ENCODE data around the gene HABP4.

Gene HABP4

DNA sequence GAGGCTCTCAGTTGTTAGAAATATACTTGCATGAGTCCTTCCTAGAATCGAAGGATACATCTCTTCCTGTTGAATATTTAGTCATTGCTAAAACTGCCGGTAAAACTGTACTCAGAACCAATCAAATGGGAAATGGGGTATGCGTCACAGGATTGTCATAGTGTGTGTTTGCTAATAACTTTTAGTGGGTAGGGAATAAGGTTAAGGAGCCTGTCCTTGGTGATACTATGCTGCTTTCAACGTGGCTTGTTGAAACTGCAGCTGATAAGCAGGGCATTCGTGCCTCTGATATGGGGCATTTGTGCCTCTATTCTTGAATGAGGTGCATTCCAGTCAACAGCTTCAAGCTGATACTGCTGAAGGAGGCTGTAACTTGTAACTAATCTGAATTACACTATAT, 26.6 kb downstream of the HABP4 start:
- DNase-seq = no peak

DNA sequence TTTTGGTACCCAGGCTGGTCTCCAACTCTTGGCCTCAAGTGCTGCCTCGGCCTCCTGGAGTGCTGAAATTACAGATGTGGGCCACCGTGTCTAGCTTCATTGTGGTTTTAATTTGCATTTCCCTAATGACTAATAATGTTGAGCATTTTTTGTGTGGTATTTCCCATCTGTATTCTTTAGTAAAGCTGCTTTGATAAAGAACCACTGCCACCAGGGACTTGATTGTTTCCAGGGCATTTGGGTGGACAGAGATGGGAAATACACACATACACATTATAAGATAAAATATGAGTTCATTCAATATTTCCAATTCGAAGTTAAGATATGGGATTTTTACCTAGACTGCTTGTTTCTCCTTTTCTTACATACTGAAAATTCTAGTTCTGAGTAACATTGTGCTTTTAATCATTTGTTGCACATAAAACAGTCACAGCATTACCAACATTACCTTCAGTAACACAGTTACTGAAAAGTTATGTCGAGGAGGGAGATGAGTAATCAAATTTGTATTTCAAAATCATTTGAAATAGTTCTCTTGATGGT, 28.9 kb downstream of the HABP4 start:
- DNase-seq = peak in 1 of 4 experiments; percentile 1

DNA sequence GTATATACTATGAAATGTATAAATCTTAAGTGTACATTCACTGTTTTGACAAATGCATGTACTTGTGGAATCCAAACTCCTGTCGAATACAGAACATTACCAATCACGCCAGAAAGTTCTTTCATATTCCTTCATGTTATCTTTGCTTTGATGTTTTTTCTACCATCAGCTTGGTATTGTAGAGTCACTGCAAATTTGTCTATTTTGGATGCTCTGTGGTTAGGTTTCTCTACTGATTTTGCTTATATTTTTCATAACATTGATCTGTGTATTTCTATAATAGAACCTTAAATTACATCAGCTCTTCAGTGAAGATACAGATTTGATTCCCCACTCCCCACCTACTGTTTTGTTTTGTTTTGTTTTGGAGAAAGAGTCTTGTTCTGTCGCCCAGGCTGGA, 30.8 kb downstream of the HABP4 start:
- DNase-seq = no peak

DNA sequence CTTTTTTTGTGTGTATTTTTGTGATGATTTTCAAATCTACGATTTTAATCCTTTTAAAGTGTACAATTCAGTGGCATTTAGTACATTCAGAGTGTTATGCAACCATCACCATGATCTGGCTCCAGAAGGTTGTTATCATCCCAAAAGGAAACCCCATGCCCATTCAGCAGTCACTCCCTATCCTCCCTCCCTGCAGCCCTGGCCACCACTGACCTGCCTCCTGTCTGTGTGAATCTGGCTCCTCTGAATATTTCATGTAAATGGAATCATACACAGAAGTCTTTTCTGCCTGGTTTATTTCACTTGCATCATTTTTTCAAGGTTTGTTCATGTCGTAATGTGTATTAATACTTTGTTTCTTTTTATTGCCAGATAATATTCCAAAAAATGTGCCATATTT, 32.5 kb downstream of the HABP4 start:
- DNase-seq = no peak

DNA sequence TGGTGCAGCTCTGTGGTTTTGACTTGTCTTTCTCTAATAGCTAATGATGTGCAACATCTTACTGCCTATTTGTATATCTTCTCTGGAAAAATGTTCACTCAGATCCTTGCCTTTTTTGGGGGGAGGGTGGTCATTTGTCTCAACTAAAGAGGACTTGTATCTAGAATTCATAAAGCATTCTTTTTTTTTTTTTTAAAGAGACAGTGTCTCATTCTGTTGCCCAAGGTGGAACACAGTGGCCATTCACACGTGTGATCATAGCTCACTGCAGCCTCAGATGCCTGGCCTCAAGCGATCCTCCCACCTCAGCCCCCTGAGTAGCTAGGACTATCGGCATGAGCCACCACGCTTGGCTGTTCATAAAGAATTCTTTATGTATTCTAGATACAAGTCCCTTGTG, 33.2 kb downstream of the HABP4 start:
- no peak for DNase-seq

DNA sequence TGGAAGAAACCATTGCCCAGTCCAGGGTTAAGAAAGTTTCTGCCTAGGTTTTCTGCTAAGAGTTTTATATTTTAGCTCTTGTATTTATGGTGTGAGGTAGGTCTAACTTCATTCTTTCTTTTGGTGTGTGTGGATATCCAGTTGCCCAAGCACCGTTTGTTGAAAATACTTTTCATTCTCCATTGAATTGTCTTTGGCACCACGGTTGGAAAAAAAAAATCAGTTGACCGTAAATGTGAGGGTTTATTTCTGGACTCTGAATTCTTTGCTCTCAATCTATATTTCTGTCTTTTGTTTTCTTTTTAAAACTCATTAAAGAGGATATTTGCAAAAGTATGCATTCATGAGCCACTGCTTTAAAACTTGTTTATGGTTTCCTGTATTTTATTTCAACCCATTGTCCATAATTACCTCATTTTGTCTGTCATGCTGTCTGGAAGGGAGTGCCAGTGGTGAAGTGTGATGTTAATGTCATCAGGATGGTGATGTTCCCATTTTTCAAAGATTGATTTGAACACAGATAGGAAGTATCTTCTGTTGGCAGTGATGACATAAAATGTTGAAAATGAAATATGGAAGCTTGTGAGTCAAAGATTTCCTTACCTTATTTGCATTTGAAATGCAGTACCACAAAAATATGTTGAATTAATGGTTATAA, 33.9 kb downstream of the HABP4 start:
- DNase-seq = peak; percentile 3 to 64 (median 24)

DNA sequence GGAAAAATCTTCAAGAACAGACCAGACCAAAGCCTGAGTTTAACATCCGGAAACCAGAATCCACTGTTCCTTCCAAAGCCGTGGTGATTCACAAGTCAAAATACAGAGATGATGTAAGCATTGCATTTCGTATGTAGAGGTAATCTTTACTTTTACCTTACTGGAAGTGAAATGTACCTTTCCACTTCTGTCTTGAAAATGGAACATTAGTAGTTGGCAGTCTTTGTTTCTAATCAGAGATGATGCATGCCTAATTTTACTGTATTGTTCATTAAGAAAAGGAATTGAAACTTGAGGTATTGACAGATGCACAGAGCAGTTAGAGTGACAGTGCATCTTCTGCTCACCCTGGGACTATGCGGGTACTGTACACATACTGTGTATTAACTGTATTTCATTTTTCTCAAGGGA, 34.6 kb downstream of the HABP4 start:
- DNase-seq = no peak

DNA sequence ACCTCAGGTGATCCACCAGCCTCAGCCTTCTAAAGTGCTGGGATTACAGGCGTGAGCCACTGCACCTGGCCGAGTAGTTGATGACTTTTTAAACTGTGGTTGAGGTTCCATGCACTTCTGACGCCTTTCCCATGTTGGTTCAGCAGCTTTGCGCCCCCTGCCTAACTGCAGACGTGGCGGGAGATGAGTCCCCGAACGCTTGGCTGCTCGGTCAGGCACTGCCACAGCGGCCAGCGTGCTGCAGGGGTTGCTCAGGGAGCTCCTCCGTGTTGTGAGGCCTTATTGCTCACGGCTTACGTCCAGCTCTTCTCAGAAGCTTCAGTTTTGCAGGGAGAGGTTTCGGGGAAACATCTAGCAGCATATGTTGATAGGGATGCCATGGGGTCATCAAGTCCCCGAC, 35.3 kb downstream of the HABP4 start:
- no peak for DNase-seq

DNA sequence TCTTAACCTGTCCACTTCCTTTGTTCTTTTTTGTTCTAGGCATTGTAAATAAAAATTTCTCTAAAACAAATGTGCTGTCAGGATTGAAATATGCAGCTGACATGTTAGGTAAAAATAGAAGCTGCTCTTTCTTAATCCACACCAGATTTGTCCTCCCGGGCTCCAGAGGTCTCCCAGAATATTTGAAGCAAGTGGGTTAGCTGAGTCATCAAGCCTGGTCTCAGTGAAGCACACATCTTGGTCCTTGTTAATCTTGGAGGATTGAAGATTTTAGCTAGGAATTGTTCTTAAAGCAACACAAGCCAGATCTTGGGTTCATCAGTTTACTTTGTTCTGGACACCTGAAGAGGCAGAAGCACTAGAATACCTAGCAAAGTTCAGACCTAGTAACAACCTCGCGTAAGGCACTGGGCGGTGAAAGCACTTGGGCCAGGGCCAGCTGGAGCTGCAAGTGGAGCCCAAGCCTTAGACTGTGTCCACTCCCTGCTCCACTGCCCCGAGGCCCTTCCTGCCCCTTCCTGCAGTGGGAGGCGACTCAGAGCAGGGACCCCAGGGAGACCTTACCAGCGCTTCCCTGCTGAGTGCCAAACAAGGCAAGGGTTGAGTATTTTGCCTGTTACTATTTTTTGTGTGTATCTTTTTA, 36.5 kb downstream of the HABP4 start:
- DNase-seq = no peak

DNA sequence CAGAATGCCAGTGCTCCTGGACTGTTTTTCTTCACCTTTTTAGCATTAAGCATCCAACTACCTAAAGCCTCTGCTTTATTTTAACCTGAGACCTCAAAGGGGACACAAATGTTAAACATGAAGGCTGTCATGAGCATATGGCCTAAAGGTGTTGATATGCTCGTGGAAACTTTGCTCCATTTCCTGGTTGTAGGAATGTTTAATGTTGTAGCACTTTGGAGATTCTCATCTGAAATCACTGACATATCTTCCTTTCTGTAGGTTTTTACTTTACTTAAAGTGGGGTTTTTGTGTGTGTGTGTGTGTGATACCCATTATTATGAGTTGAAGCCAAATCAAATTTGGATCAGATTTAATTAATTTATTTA, 37.0 kb downstream of the HABP4 start:
- DNase-seq = no peak

DNA sequence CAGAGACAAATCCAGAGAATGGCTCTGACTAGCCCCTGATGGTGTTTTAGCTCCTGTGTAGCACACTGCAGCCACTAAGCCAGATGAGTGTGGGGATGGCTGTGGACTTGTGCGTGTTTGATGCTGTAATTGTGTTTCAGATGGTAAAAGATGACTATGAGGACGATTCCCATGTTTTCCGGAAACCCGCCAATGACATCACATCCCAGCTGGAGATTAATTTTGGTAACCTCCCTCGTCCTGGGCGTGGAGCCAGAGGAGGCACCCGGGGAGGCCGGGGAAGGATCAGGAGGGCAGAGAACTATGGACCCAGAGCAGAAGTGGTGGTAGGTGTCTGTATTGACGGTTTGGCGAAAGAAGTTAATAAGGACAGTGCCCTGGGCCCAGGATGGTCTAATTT, 38.0 kb downstream of the HABP4 start:
- DNase-seq = no peak

DNA sequence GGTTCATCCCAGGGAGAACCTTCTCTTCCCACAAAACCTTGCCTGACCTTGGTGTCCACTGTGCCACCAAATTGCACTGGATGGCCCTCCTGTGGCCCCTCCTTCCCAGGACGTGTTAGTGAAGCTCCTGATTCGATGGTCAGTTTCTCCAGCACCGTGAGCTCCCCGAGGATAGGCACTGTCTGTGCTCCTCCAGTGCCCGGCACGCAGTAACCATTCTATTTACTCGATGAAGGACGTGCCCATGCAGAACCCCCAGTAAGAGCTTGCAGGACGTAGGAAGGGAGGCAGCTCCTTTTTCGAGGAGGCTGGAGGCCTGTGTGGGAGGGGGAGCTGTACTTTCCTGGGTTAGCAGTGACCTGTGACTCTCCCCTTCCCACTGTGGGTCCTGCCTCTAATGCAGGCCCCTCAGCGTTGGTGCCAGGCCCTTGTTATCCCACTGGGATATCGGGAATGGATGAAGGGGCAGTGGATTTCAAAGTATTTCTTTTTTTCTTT, 39.6 kb downstream of the HABP4 start:
- no peak for DNase-seq

DNA sequence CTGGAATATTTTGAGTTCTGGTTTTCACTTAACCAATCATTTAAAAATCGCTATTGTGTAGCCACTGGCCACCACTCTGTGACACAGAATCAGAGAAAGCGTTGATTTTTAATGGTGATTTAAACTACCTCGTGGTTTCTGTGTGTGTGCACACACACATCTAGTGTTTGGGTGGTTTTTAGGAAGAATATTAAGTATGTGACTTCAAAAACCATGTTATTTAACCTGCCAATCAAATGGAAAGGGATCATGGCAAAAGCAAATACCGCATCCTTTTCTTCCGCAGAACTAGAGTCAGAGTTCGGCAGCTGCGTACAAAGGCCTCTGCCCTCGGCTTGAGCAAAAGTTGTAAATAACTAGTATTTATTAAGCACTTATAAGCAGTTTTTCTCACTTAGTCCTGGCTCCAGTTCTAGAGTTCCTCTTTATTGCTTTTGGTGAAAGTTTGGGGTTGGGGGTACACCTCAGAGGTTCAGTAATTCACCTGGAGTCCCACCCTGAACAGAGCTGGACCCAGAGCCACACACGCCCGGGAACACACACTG, 40.6 kb downstream of the HABP4 start:
- no peak for DNase-seq

DNA sequence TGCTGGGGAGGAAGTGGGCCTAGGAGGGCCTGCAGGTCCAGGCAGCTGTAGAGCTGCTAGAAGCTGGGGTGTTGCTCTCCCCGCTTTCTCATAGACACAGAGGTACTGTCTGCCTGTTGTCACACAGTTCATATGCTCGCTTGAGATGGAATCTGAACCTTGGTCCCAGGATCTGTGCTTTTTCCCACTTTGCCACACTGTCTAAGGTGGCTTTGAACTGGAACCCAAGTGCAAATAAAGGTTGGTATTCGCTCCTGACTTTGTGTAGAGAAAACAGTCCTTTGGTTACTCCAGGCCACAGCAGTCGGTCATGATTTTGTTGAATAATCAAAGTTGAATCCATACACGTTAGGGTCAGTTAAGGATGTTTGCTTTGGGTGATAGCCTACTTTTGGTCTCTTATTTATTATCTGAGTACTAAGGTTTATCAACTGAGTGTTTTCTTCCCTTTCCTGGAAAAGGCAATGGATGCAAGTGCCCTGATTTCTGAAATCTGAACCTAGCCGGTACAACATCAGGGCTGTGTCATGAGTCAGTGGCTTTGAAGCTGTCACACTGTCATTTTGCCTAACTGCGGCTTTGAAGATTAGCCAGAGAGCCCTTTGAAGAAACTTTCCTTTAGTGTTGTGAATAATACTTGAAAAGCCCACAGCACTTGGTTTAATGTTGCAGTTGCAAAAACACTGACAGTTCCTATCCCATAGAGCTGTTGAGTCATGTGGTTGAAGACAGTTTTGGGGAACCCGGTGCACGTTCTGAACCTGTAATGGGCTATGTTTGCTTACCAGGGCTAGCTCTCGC, 41.3 kb downstream of the HABP4 start:
- no peak for DNase-seq

DNA sequence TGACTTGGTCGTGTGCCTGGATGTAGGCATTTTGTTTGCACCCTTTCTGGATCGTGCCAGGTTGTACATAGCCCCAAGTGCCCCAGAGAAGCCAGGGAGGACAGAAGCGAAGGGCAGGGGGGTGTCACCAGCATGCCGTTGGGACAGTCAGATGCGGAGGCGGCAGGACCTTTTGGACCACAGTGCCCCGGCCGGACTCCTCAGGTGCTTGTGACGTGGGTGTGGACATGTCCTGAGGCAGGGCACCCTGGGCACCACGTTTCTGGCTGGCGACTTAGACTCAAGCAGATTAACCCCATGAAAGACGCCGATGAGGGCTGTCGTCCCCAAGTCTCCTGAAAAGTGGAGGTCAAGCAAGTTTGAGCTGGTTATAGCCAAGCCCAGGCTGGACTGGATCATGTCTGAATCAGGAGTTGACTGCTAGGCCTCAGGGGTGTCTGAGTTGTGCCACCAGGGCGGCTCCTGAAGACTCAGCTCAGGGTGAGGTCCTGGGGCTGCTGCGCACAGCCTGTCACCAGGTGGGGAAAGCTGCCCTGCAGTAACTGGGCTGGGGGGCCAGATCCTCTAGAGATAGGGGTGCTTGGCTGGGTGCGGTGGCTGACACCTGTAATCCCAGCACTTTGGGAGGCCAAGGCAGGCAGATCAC, 42.0 kb downstream of the HABP4 start:
- DNase-seq = no peak

DNA sequence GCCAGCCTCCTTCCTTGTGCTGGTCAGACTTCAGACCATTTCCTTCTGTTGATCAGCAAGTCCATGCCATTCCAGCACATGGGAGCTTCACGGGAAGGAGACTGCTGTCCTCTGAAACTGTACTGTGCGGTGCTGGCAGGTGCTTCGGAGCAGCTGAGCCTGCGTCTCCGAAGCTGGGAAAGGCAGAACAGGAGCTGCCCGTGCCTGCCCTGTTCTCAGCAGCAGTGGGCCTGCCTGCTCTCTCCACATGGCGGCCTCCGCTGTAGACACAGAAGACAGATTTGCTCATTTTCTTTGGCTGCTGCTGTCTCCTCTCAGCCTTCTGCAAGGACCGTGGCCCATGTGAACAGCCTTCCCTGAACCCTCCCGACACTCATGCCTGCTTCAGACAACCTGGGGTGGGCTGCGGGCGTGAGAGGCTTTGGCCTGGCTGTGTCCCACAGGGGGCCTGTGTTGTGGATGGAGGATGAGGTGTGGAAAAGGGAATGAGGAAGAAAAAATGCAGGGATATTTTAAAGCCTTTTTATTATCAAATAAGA, 43.1 kb downstream of the HABP4 start:
- no peak for DNase-seq

DNA sequence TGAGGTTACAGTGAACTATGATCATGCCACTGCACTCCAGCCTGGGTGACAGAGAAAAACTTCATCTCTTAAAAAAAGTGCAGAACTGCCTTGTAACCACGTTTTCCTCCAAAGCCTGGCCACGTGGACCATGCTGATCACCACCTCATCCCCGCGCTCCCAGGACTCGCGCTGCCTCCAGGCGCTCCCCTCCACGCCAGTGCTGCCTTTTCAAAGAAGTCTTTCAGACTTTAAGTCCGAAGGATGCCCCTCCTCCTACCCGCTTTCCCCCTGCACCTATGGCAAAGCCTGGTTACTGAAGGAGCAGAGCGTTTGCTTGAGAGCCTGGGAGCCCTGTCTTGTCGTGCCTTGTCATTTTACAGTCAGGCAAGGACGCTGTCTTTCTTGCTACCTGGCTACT, 43.8 kb downstream of the HABP4 start:
- DNase-seq = no peak

DNA sequence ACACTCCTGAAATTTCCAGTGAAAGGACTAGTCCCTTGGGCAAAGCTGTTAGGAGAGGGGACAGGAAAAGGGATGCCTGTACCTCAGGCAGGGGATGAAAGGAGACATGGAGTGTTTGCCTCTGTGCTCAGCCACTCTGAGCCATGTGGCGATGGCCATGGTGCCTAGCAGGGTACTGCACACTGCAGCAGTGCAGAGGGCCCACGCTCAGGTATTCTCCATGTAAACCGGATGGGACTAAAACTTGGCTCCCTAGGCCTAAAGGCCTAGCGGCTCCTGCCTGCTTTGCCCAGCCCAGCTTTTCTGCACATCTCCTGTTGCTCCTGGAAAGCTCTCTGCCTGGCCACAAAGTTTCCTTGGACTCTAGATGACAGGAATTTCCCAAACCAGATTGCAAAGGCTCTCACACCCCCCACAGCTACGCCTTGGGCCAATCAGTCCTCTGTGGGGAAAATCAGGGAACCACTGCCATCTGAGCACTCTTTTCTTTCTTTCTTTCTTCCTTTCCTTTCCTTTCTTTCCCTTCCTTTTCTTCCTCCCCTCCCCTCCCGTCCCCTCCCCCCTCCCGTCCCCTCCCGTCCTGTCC, 44.3 kb downstream of the HABP4 start:
- no peak for DNase-seq

DNA sequence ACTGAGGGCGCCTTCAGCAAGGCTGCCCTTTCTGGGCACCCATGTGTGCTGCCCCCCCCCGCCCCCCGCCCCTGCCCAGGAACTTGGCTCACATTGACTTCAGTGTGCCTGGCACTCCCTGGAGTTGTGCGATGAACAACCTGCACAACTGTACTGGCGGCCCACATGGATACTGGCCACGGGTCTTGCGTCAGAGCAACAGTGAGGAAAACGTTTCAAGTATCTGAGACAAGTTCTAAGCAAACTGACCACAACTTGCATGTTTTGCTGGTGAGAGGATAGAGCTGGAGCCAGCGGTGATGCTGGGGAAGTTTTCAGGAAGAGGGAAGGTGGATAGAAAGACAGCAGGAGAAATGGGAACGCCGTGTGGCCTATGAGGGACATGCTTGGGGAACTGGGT, 45.4 kb downstream of the HABP4 start:
- no peak for DNase-seq

DNA sequence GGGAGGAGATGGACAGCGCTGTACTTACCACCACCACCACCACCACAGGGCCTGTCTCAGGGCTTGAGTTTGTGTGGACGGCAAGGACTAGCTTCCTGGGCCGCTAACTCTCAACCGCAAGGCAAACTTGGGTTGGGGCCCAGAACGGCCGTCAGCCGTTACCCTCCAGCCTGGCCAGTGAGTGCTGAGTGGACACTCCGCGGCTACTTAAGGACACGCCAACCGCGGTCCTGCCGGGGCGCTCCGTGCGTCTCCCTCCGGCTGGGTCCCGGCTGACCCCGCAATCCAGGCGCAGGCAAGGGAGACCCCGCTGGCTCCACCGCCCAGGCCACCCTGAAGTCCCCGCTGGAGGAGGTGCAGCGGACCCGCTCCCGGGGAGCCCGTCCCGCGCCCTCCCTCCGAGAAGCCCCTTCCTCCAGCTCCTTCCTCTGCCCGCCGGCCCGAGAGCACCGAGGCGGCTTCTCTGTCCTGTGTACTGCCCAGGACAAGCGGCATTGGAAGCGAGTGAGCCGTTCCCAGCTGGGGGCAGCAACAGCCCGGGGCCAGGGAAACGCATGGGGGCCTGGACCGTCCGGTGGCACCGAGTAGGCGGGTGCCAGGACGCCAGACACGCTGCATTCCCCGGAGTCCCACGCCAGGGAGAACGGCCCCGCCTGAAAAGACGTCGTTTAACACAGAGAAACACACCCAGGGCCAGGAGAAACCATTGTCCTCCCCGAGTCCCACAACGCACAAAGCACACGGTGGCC, 46.6 kb downstream of the HABP4 start:
- DNase-seq = no peak

DNA sequence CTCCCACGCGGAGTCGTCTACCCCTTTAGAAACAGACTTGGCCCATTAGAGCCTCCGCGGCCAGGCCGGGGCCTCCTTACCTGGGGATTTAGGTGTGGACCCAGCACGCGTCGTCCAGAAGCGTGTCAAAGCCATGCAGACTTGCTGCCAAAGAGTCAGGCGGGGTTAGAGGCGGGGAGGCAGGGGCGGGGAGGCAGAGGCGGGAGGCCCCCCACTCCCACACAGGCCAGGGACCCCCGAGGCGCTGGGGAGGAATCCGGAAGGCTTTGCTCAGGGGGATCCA, 47.1 kb downstream of the HABP4 start:
- no peak for DNase-seq

DNA sequence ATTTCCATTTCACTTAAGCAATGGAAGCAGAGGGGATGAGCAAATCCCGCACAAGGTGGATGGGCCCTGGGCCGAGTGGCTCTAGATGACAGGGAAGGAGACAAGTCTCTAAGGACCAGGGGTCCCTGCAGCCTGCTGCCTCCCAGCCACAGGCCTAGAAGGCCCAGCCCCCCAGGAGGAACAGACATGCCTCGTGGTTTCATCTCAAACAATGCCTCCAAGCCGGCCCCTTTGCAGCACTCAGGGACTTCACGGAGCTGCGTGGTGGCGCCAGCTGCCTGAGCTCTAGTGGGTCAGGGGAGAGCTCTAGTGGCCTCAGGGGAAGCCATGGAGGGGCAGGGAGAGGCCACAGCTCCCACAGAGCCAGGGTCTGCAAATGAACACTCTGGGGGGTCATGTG, 48.8 kb downstream of the HABP4 start:
- DNase-seq = no peak

All from suppressor macrophage (primary cell).